HEK293T (cell line): ENCODE data around the gene PAPPA2.

ENCODE experiments used
- ARNT ChIP-seq: fragments of 450-650 bp; IDR thresholded peaks from 2 replicates; pipeline ENCODE4 v1.6.1; 2017; ENCODE audit warnings: mild to moderate bottlenecking
- CTBP1 ChIP-seq: fragments of 450-650 bp; IDR thresholded peaks from 2 replicates; pipeline ENCODE4 v1.6.1; 2016; ENCODE audit warnings: borderline replicate concordance
- ELF4 ChIP-seq: fragments of 450-650 bp; IDR thresholded peaks from 2 replicates; pipeline ENCODE4 v1.6.1; 2017; ENCODE audit warnings: antibody characterized with exemption
- LEF1 ChIP-seq: fragments of 450-650 bp; IDR thresholded peaks from 2 replicates; pipeline ENCODE4 v1.6.1; 2017; ENCODE audit warnings: mild to moderate bottlenecking, borderline replicate concordance
- NFRKB ChIP-seq: fragments of 450-650 bp; IDR thresholded peaks from 2 replicates; pipeline ENCODE4 v1.6.1; 2016; ENCODE audit warnings: mild to moderate bottlenecking, moderate library complexity

- TF ChIP-seq ARNT (no peak), CTBP1 (no peak), LEF1 (no peak), ELF4 (no peak), NFRKB (no peak)
Measured at GRCh38 chr1:176885751-176886150, 422.8 kb downstream of the PAPPA2 start.
